Loucy (cell line): ENCODE measurements around the gene MAPK7.

Experiments used
- EZH2phosphoT487 ChIP-seq: fragments of 200-600 bp; IDR thresholded peaks from 2 replicates; pipeline ENCODE4 v1.6.1; 2018; ENCODE audit warnings: antibody characterized with exemption, mild to moderate bottlenecking, moderate library complexity, borderline replicate concordance
- TF ChIP-seq, protein P1 (sequence below): fragments of 200-600 bp; sonication (generic); conservative IDR thresholded peaks from 2 replicates; pipeline ENCODE4 v1.5.1; 2014; ENCODE audit warnings: mild to moderate bottlenecking, antibody characterized with exemption, low read length

GRCh38 chr17:19348081-19348650, 30.1 kb upstream of the MAPK7 start:
- TF ChIP-seq, protein P1, sequence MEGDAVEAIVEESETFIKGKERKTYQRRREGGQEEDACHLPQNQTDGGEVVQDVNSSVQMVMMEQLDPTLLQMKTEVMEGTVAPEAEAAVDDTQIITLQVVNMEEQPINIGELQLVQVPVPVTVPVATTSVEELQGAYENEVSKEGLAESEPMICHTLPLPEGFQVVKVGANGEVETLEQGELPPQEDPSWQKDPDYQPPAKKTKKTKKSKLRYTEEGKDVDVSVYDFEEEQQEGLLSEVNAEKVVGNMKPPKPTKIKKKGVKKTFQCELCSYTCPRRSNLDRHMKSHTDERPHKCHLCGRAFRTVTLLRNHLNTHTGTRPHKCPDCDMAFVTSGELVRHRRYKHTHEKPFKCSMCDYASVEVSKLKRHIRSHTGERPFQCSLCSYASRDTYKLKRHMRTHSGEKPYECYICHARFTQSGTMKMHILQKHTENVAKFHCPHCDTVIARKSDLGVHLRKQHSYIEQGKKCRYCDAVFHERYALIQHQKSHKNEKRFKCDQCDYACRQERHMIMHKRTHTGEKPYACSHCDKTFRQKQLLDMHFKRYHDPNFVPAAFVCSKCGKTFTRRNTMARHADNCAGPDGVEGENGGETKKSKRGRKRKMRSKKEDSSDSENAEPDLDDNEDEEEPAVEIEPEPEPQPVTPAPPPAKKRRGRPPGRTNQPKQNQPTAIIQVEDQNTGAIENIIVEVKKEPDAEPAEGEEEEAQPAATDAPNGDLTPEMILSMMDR, result no peak
- TF ChIP-seq EZH2phosphoT487, result no peak
